Stimulated activated CD4-positive, alpha-beta T cell treated with anti-CD3 and anti-CD28 coated beads, Interleukin-12 subunit alpha, Interleukin-12 subunit beta, amount 100 ng/mL, for 24 hours (primary cell): Measurements from ENCODE around the gene ARID3B.

Experiments
- DNase-seq, 2 experiments: peaks; one replicate each; pipeline ENCODE4 v3.0.0-alpha.2; 2020; ENCODE audit warnings: low read depth in 2 of 2

Gene ARID3B

GRCh38 chr15:74642348-74642733 lies 101.3 kb downstream of the ARID3B start:
- DNase-seq: no peak

GRCh38 chr15:74642734-74643664 lies 102.0 kb downstream of the ARID3B start:
- no peak for DNase-seq

- no peak for DNase-seq
These were observed 102.7 kb downstream of the ARID3B start for GRCh38 chr15:74643665-74644204.

GRCh38 chr15:74646480-74646879 lies 105.5 kb downstream of the ARID3B start:
- no peak for DNase-seq
